HG02840 (cell line): ENCODE results near the gene HDGFL2.

ENCODE experiments used
- ATAC-seq: cut with Tn5 transposase; IDR thresholded peaks from one replicate; pipeline ENCODE4 v1.9.1; 2021; ENCODE audit warnings: mild to moderate bottlenecking, moderate library complexity, moderate number of reproducible peaks; ENCODE audit not compliant: unreplicated experiment, low FRiP score

HDGFL2 gene

GRCh38 chr19:4444765-4445741 lies 27.0 kb upstream of the HDGFL2 start:
- no peak for ATAC-seq

GRCh38 chr19:4445963-4446703 lies 26.0 kb upstream of the HDGFL2 start:
- no peak for ATAC-seq

DNA sequence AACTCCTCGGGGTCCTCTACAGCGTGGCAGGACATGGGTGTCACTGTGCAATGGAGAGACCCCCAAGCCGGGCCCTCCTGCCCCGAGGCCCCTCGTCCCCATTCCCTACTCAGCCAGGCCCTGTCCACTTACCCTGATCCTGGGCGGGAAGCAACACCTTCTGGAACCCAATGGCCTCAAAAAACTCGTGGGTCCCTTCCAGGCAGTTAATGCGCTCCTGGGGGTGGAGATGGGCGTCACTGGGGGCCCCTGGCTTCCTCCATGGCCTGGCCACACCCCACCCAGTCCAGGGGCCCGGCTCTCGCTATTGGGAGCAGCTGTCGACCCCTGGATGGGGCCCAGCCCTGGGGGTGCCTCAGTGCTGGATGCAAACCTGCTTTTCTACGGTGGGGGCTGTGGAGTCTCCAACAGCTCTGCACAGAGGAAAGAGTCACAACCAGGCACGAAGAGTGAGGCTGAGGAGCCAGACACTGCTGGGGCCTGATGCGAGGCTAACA lies 25.3 kb upstream of the HDGFL2 start:
- ATAC-seq, result no peak

DNA sequence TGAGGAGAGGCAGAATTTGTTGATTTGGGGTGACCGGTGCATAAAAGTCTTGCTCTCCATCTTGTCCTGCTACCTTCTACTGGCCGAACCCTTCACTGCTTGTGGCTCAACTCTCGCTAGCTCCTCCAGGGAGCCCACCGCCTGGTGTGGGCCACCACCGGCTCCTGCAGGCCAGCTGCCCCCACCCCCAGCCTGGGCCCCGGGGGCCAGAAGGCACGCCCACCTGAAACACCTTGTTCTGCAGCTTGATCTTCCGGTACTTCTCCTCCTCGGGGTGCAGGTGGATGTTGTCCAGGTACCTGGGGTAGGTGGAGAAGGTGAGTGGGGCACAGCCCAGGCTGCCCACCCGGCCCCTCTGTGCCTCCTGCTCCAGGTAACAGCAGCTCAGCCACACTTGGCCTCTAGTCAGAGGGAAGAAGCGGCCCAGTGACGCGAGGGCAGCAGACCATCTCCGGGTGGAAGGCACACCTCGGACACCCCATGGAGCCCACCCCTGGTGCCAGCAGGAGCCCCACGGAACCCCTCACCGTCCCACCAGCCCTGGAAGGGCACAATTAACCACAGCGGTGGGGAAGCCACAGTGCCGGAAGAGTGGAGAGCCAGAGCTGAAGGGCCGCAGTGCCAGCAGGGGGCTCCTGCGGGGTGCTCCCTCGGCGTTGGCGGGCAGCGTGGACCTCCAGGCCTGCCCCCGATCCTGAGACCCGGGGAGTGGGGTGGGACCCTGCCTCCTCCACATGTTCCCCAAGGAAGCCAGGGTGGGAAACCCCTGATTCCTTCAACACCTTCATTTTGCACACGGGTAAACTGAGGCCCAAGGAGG lies 24.6 kb upstream of the HDGFL2 start:
- no peak for ATAC-seq

DNA sequence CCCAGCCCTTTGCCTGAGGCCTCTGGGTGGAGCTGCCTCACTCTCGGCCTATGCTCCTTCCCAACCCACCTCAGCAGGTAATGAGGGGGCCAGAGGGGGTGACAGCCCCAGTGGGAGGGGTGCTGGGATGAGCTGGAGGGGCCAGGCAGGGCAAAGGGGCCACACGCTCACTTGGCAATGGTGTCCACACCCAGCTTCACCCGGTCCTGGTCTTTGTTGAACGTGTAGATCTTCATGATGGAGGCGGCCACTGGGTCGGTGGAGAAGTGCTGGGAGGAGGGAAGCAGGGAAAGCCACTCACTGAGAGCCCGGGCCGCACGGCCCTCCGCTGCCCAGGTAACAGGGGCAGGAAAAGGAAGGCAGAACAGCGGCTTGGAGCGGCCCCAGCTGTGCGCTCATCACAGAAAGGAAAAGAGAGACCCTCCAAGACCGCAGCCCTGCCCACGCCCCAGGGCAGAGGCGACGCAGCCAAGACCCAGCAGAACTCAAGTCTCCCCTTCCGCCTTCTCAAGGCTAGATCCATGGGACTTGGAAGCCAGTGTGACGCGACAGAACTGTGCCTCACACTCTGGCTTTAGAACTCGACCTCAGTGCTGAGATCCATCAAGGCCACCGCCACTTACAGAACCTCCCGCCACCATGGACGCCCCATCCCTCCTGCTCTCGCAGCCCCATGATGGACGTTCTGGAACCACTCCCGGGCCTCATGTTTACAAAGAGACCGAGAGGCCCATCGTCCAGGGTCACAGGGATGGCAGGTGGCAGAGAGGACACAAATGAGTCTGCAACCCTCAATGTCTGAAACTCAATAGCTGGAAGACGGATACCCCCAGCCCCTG lies 23.7 kb upstream of the HDGFL2 start:
- no peak for ATAC-seq

- no peak for ATAC-seq
Measured at GRCh38 chr19:4449022-4449638, 23.0 kb upstream of the HDGFL2 start.

DNA sequence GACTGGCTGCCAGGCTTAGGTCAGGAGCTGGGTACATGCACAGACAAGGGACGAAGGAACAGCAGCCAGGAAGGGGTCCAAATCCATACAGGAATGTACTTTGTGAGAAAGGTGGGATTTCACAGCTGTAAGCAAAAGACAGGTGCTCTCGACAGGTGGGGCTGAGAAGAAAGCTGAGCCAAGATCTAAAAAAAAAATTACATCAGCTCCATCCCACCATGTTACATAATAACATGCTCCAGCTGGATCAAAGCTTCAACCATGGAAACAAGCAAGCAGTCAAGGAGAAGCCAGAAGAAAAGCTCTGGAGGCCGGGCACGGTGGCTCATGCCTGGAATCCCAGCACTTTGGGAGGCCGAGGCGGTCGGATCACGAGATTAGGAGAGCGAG lies 22.5 kb upstream of the HDGFL2 start:
- ATAC-seq, result no peak

- no peak for ATAC-seq
Measured at GRCh38 chr19:4452230-4452990, 19.7 kb upstream of the HDGFL2 start.

DNA sequence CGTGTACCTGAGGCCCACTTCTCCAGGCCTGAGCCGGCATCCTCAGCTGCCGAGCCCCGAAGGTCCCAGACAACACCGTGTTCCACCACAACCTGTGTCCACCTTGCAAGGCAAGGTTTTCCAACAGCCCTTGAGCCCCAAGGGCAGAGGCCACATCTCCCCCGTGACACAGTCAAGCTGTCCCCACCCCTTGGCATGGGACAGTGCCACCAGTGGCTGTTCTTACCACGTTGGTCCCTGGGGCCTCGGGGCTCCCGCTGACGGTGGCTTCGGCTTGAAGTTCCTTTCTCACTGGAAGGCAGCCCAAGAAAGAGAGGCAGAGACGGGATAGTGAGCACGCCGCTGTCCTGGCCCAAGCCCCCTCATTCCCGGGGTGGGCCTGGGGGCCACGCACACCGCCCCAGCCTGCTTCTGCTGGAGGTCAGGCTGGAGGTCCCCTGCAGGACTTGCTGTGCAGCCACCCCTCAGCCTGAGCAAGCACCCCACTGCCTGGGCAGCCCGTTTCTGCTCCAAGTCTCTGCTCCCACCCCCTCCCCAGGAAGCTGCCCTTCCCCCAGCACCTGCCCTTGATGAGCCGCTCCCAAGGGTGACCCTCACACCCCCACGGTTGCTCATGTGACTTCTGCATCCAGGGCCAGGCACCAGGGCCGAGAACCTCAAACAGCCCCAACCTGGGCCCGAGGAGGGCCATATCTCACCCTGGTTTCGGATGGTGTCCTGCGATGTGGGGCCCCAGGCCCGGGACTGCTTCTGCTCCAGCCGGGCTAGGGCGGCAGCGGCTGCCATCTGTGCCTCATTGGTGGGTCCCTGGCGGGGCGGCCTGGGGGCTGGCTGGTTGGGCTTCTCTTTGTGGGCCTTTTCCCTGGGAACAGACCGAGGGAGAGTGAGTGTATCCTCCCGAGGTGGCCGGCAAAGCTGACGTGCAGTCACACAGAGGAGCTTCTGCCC lies 18.6 kb upstream of the HDGFL2 start:
- no peak for ATAC-seq

GRCh38 chr19:4454747-4455718 lies 17.1 kb upstream of the HDGFL2 start:
- ATAC-seq, result no peak

DNA sequence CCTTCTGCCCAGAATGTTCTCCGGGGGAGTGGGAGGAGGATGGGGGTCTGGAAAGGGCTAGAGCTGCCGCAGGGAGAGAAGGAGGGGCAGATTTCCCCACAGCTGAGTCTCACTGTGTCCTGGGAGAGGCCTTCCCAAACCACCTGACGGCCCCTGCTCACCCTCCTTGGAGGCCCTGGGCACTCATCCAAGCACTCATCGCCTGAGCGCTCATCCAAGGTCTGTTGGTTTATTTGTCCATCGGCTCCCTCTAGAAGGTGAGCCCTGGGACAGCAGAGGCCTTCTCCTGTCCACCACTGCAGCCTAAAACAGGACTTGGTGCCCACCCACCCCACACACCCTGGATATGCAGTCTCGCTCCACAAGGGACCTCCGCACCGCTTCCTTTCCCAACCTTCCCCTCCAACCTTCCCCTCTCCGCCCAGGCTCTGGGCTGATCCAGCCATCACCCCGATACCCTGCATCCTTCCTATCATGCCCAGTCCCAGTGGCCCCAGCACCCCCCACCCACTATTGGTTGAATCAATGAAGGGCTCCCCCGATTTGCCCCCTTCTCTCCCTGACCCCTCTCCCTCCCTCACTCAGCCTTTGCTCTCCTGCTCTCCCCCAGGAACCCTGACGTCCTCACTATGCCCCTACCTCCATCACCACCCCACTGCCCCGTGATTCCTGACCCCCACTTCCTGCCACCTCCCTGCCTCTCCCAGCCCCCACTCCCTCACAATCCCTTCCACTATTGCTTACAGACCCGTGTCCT lies 16.2 kb upstream of the HDGFL2 start:
- no peak for ATAC-seq

- no peak for ATAC-seq
Measured at GRCh38 chr19:4456476-4456842, 15.6 kb upstream of the HDGFL2 start.

GRCh38 chr19:4456843-4457653 lies 15.0 kb upstream of the HDGFL2 start:
- ATAC-seq, result peak; percentile 8

GRCh38 chr19:4457654-4458395 lies 14.3 kb upstream of the HDGFL2 start, which contains the start of gene UBXN6:
TSS of gene UBXN6 (minus strand) at chr19:4457794. CDS start at chr19:4457697, 97 bp downstream.
- ATAC-seq, result peak; percentile 94
